Upper lobe of left lung (tissue), 4 donors: ENCODE data around the gene ACAA1.
"Not testable (repeated sequence)": the region's sequence is repeated elsewhere in the genome, so short reads cannot be mapped to it uniquely, and the experiment has no call there.

ENCODE experiments used
- EP300 ChIP-seq, 4 donors: sonication (generic); formaldehyde crosslinking; IDR thresholded peaks; one replicate each; pipeline ENCODE4 v1.5.1; 2017; ENCODE audit warnings: antibody characterized with exemption in 4 of 4, control low read depth in 2 of 4
- POLR2A ChIP-seq, 4 donors: fragments of 450-650 bp; IDR thresholded peaks; one replicate each; pipeline ENCODE4 v1.5.1; 2016 to 2017; ENCODE audit warnings: antibody characterized with exemption in 4 of 4, mild to moderate bottlenecking in 2 of 4
- POLR2AphosphoS5 ChIP-seq, 2 donors: sonication (generic); formaldehyde crosslinking; IDR thresholded peaks; one replicate each; pipeline ENCODE4 v1.5.1; 2017; ENCODE audit warnings: antibody characterized with exemption in 2 of 2
- TF ChIP-seq, protein P1 (sequence below), 6 experiments: fragments of 450-650 bp in 4 of 6; fragments of 200-600 bp in 2 of 6; sonication (generic) in 2 of 6; IDR thresholded peaks; one replicate each; pipeline ENCODE4 v1.5.1; 2016 to 2019; ENCODE audit warnings: antibody characterized with exemption in 6 of 6

DNA sequence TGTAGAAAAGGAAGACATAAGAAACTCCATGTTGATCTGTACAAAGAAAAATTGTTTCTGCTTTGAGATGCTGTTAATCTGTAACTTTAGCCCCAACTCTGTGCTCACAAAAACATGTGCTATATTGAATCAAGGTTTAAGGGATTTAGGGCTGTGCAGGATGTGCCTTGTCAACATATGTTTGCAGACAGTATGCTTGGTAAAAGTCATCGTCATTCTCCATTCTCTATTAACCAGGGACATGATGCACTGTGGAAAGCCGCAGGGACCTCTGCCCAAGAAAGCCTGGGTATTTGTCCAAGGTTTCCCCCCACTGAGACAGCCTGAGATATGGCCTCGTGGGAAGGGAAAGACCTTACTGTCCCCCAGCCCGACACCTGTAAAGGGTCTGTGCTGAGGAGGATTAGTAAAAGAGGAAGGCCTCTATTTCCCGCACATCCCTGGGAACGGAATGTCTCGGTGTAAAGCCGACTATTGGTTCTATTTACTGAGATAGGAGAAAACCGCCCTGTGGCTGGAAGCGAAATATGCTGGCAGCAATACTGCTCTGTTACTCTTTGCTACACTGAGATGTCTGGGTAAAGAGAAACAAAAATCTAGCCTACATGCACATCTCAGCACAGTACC, 2.3 kb downstream of the ACAA1 start:
- TF ChIP-seq, protein P1, sequence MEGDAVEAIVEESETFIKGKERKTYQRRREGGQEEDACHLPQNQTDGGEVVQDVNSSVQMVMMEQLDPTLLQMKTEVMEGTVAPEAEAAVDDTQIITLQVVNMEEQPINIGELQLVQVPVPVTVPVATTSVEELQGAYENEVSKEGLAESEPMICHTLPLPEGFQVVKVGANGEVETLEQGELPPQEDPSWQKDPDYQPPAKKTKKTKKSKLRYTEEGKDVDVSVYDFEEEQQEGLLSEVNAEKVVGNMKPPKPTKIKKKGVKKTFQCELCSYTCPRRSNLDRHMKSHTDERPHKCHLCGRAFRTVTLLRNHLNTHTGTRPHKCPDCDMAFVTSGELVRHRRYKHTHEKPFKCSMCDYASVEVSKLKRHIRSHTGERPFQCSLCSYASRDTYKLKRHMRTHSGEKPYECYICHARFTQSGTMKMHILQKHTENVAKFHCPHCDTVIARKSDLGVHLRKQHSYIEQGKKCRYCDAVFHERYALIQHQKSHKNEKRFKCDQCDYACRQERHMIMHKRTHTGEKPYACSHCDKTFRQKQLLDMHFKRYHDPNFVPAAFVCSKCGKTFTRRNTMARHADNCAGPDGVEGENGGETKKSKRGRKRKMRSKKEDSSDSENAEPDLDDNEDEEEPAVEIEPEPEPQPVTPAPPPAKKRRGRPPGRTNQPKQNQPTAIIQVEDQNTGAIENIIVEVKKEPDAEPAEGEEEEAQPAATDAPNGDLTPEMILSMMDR (IDR thresholded peaks at IDR 0.05), result not testable (repeated sequence)
- TF ChIP-seq POLR2A, EP300, POLR2AphosphoS5 (IDR thresholded peaks at IDR 0.05): not testable (repeated sequence)
